Measurements from ENCODE around the gene GLG1.

GLG1 gene

GRCh38 chr16:74627506-74628220, 20.7 kb upstream of the GLG1 start:
- TF ChIP-seq CTCF (IDR thresholded peaks at IDR 0.05): no peak
- Mint-ChIP-seq H3K27ac (peak overlapping the region; percentile 64), H3K4me3 (no peak overlapping the region), H3K4me1 (peaks cover 23% of the 10 kb centered on the region), H3K36me3 (ENCODE audit: low read depth) (peaks cover 82% of the 10 kb centered on the region), H3K27me3 (ENCODE audit: low read depth, poor library complexity) (no peaks in the 10 kb centered on the region), H3K9me3 (no peaks in the 10 kb centered on the region)
- no peak for DNase-seq

DNA sequence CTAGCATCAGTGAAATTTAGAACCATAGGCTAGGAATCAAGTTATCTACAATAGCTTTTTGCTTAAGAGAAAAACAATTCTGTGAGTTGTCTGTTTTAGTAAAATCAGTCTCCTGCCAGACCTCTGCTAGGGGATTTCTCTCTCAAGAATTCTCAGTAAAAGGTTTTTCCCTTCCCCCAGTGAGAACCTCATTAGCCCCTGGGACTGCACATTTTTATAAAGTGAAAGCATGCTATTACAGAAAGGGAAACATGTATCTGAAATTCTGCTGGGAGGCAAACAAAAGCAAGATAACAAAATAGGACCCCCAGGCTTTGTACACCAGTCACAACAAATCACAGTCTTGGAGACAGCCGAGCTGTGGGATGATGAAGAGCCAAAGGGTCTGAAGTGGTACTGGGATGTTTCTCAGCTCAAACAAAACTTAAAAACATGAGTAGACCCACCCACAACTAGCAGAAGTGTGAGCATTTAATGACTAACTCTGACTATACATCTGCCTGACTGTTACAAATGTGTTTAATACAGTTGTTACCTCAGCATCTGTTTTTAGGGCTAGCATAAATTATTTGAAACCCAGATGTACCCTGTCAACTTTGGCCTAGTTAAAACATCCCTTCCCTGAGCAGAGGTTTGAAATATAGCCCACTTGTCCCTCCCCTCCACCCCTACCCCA, 20.0 kb upstream of the GLG1 start:
- H3K27ac Mint-ChIP-seq: peak overlapping the region; percentile 74

GRCh38 chr16:74625500-74626350, 18.8 kb upstream of the GLG1 start:
- H3K4me3 Mint-ChIP-seq: no peak overlapping the region
- TF ChIP-seq CTCF (IDR thresholded peaks at IDR 0.05): no peak
- peaks cover 79% of the 10 kb centered on the region for H3K36me3 Mint-ChIP-seq (ENCODE audit: low read depth)
- H3K4me1 Mint-ChIP-seq: peaks cover 23% of the 10 kb centered on the region
- no peaks in the 10 kb centered on the region for H3K27me3 Mint-ChIP-seq (ENCODE audit: low read depth, poor library complexity)
- peak overlapping the region; percentile 74 for H3K27ac Mint-ChIP-seq
- H3K9me3 Mint-ChIP-seq: no peaks in the 10 kb centered on the region
- no peak for DNase-seq

More for the DNA sequence above, 20.0 kb upstream of the GLG1 start:
- H3K9me3 Mint-ChIP-seq: no peaks in the 10 kb centered on the region
- TF ChIP-seq CTCF (IDR thresholded peaks at IDR 0.05): no peak
- H3K4me1 Mint-ChIP-seq: peaks cover 23% of the 10 kb centered on the region
- no peak for DNase-seq
- peaks cover 82% of the 10 kb centered on the region for H3K36me3 Mint-ChIP-seq (ENCODE audit: low read depth)
- no peak overlapping the region for H3K4me3 Mint-ChIP-seq
- no peaks in the 10 kb centered on the region for H3K27me3 Mint-ChIP-seq (ENCODE audit: low read depth, poor library complexity)

DNA sequence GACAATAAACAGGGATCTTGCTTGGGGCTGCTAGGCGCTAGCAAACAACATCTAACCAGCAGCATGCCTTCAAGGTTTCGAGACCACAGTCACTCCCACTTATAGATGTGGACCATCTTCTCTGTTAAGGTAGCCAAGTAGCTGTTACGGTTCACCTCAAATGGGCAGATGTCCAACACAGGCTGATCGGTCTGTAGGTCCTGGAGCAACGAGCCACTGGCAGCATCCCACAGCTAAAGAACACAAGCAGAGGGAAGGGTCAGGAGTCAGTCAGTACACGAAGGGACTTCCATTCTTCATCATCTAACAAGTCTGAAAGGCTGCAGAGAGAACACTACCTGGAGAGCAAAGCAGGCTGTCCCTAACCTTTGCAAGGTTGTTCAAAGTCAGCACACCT, 16.9 kb upstream of the GLG1 start:
- Mint-ChIP-seq H3K27me3 (ENCODE audit: low read depth, poor library complexity) (peaks cover 3% of the 10 kb centered on the region), H3K4me1 (peaks cover 13% of the 10 kb centered on the region), H3K9me3 (no peaks in the 10 kb centered on the region), H3K27ac (no peak overlapping the region), H3K36me3 (ENCODE audit: low read depth) (peaks cover 66% of the 10 kb centered on the region), H3K4me3 (no peak overlapping the region)
- no peak for TF ChIP-seq CTCF (IDR thresholded peaks at IDR 0.05)
- DNase-seq: no peak

- H3K4me3 Mint-ChIP-seq: no peak overlapping the region
- no peak overlapping the region for H3K27ac Mint-ChIP-seq
- DNase-seq: no peak
These were observed 16.4 kb upstream of the GLG1 start for GRCh38 chr16:74623214-74623838.

More at GRCh38 chr16:74623214-74623838, 16.4 kb upstream of the GLG1 start:
- peaks cover 3% of the 10 kb centered on the region for H3K27me3 Mint-ChIP-seq (ENCODE audit: low read depth, poor library complexity)
- peaks cover 62% of the 10 kb centered on the region for H3K36me3 Mint-ChIP-seq (ENCODE audit: low read depth)
- H3K9me3 Mint-ChIP-seq: no peaks in the 10 kb centered on the region
- peaks cover 8% of the 10 kb centered on the region for H3K4me1 Mint-ChIP-seq
- peak; percentile 53 for TF ChIP-seq CTCF (IDR thresholded peaks at IDR 0.05)
